ENCODE data around the gene NUAK2. TPM values are rescaled to one million over a fixed set of nuclear protein-coding genes. Genes with fewer than 3 reads are reported as not detected.

The NUAK2 gene
- total and polyA plus RNA-seq, 7 donors = 0.28 to 15.0 (median 1.5) TPM

GRCh38 chr1:205262731-205263171 lies 58.8 kb downstream of the NUAK2 start:
- no peak for DNase-seq
- intact Hi-C loops (cut with DNase I) = no loop called here
- 49 to 79% methylated on average over 8 of the region's 8 CpGs for WGBS, 2 donors
- H3K4me3 ChIP-seq = no peak overlapping the region
- H3K36me3 ChIP-seq = no peaks in the 10 kb centered on the region
- peaks cover 0 to 35% (median 10%) of the 10 kb centered on the region in 4 donors for H3K4me1 ChIP-seq
- no peak for TF ChIP-seq EP300 (IDR thresholded peaks at IDR 0.05)
- no peak for TF ChIP-seq POLR2AphosphoS5 (IDR thresholded peaks at IDR 0.05)
- TF ChIP-seq POLR2A (IDR thresholded peaks at IDR 0.05) = no peak
- no peak for TF ChIP-seq CTCF (IDR thresholded peaks at IDR 0.05)
- H3K9me3 ChIP-seq = no peaks in the 10 kb centered on the region
- H3K27ac ChIP-seq = no peak overlapping the region
- no peaks in the 10 kb centered on the region for H3K27me3 ChIP-seq

DNA sequence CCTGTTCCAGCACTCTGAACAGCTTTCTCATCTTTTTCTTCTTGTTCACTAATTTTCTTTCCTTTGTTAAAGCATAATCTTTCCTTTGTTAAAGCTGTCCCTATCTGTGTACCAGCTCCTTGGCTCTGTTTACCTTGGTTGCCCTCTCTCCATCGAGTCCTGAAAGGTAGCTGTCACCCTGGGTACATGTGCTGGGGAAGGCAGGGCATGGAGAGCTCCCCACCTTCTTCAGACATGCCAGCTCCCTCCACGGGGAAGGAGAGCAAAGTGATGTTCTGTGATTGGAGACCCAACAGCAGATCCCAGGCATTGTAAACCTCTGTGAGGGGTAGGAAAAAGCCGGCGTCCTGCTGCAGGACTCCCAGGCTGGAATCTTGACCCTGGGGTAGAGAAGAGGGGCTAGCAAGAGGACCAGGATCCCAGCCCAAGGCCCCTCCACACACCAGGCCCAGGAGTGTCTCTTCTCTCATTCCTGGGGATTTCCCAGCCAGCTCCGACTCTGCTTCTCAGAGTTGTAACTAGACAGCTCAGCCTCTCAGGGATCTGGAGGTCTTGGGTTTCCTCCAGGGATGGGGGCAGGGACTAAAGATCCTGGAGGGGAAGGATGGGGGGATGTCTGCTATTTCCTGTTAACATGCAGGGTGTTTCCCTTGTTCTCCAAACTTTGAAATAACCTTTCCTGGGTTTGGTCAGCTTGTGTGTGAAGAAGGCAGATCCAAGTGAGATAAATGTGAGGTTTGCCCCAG lies 59.4 kb downstream of the NUAK2 start:
- no peak for DNase-seq
- H3K9me3 ChIP-seq = no peaks in the 10 kb centered on the region
- H3K27ac ChIP-seq = peak overlapping the region in 1 of 4 donors; percentile 18
- H3K4me3 ChIP-seq = no peak overlapping the region
- H3K4me1 ChIP-seq = peaks cover 0 to 35% (median 10%) of the 10 kb centered on the region in 4 donors
- H3K27me3 ChIP-seq = no peaks in the 10 kb centered on the region
- WGBS, 2 donors = 53 to 58% methylated on average over 5 of the region's 5 CpGs
- H3K36me3 ChIP-seq = no peaks in the 10 kb centered on the region
- TF ChIP-seq EP300 (IDR thresholded peaks at IDR 0.05) (no peak), CTCF (IDR thresholded peaks at IDR 0.05) (no peak), POLR2AphosphoS5 (IDR thresholded peaks at IDR 0.05) (no peak), POLR2A (IDR thresholded peaks at IDR 0.05) (no peak)
- intact Hi-C loops (cut with DNase I) = no loop called here

DNA sequence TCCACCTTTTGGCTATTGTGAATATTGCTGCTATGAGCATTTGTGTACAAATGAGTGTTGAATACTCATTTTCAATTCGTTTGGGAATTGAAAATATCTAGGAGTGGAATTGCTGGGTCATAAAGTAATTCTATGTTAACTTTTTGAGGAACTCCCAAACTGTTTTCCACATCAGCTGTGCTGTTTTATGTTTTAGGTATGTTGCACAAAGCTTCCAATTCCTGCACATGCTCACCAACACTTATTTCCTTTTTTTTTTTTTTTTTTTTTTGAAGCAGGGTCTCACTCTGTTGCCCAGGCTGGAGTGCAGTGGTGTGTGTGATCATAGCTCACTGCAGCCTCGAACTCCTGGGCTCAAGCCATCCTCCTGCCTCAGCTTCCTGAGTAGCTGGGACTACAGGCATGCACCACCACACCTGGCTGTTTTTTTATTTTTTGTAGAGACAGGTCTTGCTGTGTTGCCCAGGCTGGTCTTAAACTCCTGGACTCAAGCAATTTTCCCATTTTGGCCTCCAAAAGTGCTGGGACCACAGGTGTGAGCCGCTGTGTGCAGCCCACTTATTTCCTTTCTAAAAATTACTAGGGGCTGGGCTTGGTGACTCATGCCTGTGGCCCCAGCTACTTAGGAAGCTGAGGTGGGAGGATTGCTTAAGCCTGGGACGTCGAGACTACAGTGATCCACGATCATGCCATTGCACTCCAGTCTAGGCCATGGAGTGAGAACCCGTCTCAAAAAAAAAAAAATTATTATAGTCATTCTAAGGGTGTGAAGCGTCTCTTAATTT lies 60.4 kb downstream of the NUAK2 start:
- no peak for DNase-seq
- TF ChIP-seq POLR2A (IDR thresholded peaks at IDR 0.05) (no peak), EP300 (IDR thresholded peaks at IDR 0.05) (no peak), POLR2AphosphoS5 (IDR thresholded peaks at IDR 0.05) (no peak), CTCF (IDR thresholded peaks at IDR 0.05) (no peak)
- 56 to 59% methylated on average over 8 of the region's 8 CpGs for WGBS, 2 donors
- Histone ChIP-seq H3K9me3 (no peaks in the 10 kb centered on the region), H3K27ac (no peak overlapping the region), H3K36me3 (no peaks in the 10 kb centered on the region), H3K27me3 (no peaks in the 10 kb centered on the region), H3K4me3 (no peak overlapping the region), H3K4me1 (peaks cover 0 to 41% (median 12%) of the 10 kb centered on the region in 4 donors)
- intact Hi-C loops (cut with DNase I) = no loop called here

DNA sequence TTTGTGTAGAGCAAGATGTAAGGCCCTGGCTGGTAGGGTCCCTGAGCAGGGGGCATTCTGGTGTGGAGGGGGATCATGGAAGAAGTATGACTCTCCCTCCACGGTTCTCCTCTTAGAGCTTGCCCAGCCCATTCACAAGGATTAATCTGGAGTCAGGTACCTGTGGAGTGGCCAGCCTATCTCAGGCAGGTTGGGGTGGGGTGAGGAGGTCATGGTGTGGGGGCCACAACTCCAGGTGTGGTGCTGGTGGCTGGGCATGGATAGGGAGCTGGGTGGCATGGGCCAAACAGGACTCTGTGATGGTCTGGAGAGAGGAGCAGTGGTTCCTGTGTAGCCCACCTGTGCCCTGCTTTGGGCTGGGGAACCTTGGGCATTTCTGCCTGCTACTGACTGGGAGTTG lies 61.5 kb downstream of the NUAK2 start:
- no peak for TF ChIP-seq POLR2AphosphoS5 (IDR thresholded peaks at IDR 0.05)
- no peak for TF ChIP-seq POLR2A (IDR thresholded peaks at IDR 0.05)
- no peak for TF ChIP-seq EP300 (IDR thresholded peaks at IDR 0.05)
- TF ChIP-seq CTCF (IDR thresholded peaks at IDR 0.05) = no peak
- Histone ChIP-seq H3K27ac (no peak overlapping the region), H3K36me3 (no peaks in the 10 kb centered on the region), H3K4me1 (peaks cover 0 to 47% (median 17%) of the 10 kb centered on the region in 4 donors), H3K9me3 (no peaks in the 10 kb centered on the region), H3K4me3 (no peak overlapping the region), H3K27me3 (no peaks in the 10 kb centered on the region)
- intact Hi-C loops (cut with DNase I) = loop anchor here (5.0 kb wide), 2 partner anchors 118 to 138 kb away; partner anchors contain the start of gene RBBP5
- no peak for DNase-seq
- WGBS, 2 donors = 84 to 94% methylated on average over 1 of the region's 1 CpG
